GM11168 (cell line): ENCODE measurements around the gene ACYP1.
"Not testable (repeated sequence)": the region's sequence is repeated elsewhere in the genome, so short reads cannot be mapped to it uniquely, and the experiment has no call there.

ENCODE experiments used
- in situ Hi-C: fragments of 300-500 bp; cut with MboI; formaldehyde crosslinking; loops from one replicate; pipeline ENCODE4 v1.12.0; 2022; ENCODE audit warnings: low sequenced_read_pairs; ENCODE audit not compliant: unreplicated experiment

Gene ACYP1

GRCh38 chr14:75069121-75069810 is 5.4 kb upstream of the ACYP1 start, which contains the start of gene ZC2HC1C:
ZC2HC1C (plus strand) TSS chr14:75069641; CDS start chr14:75070574, 933 bp downstream.
- in situ Hi-C loops, result no loop called here

- in situ Hi-C loops, result no loop called here
These were observed 4.7 kb upstream of the ACYP1 start for GRCh38 chr14:75068294-75069120.

- in situ Hi-C loops, result not testable (repeated sequence)
These were observed 3.9 kb upstream of the ACYP1 start for GRCh38 chr14:75067765-75068164.

- in situ Hi-C loops, result no loop called here
These were observed 3.4 kb upstream of the ACYP1 start for GRCh38 chr14:75067212-75067611.

GRCh38 chr14:75066691-75067090 is 2.9 kb upstream of the ACYP1 start:
- in situ Hi-C loops, result no loop called here

- in situ Hi-C loops, result no loop called here
These were observed 362 bp upstream of the ACYP1 start for GRCh38 chr14:75064205-75064567.

- in situ Hi-C loops, result no loop called here
These were observed 811 bp downstream of the ACYP1 start for GRCh38 chr14:75063013-75063412.

GRCh38 chr14:75060420-75060819 is 3.4 kb downstream of the ACYP1 start:
- in situ Hi-C loops, result no loop called here

- in situ Hi-C loops, result no loop called here
These were observed 4.2 kb downstream of the ACYP1 start for GRCh38 chr14:75059642-75060041.

- in situ Hi-C loops, result no loop called here
These were observed 9.4 kb downstream of the ACYP1 start for GRCh38 chr14:75054421-75054820.

GRCh38 chr14:75053396-75054291 is 10.2 kb downstream of the ACYP1 start:
- in situ Hi-C loops, result no loop called here

GRCh38 chr14:75051556-75051899 is 12.3 kb downstream of the ACYP1 start:
- in situ Hi-C loops, result no loop called here

GRCh38 chr14:75050852-75051555 is 12.8 kb downstream of the ACYP1 start, which contains the start of gene MLH3:
MLH3 (minus strand) TSS chr14:75051467; CDS start chr14:75049655, 1,812 bp downstream.
- in situ Hi-C loops, result no loop called here

- in situ Hi-C loops, result no loop called here
These were observed 14.1 kb downstream of the ACYP1 start for GRCh38 chr14:75049731-75050201.

GRCh38 chr14:75049136-75049535 is 14.7 kb downstream of the ACYP1 start:
- in situ Hi-C loops, result no loop called here

- in situ Hi-C loops, result no loop called here
These were observed 15.7 kb downstream of the ACYP1 start for GRCh38 chr14:75048101-75048500.

GRCh38 chr14:75047506-75047905 is 16.3 kb downstream of the ACYP1 start:
- in situ Hi-C loops, result no loop called here

- in situ Hi-C loops, result no loop called here
These were observed 16.9 kb downstream of the ACYP1 start for GRCh38 chr14:75046899-75047298.

GRCh38 chr14:75046275-75046674 is 17.5 kb downstream of the ACYP1 start:
- in situ Hi-C loops, result no loop called here

- in situ Hi-C loops, result no loop called here
These were observed 19.1 kb downstream of the ACYP1 start for GRCh38 chr14:75044752-75045151.
